H7 (cell line): ENCODE results near the gene EXD3. TPM values are rescaled to one million over a fixed set of nuclear protein-coding genes. Genes with fewer than 3 reads are reported as not detected.

Source experiments
- DNase-seq: peaks from one replicate; pipeline ENCODE4 v3.0.0; 2012
- H3K27me3 ChIP-seq: 2 replicates; pipeline ENCODE4 v1.6.0; 2011; ENCODE audit warnings: mild to moderate bottlenecking, low read length; ENCODE audit not compliant: control insufficient read depth, insufficient read depth
- H3K36me3 ChIP-seq: replicated peaks from 2 replicates; pipeline ENCODE4 v1.5.1; 2011; ENCODE audit warnings: low read length; ENCODE audit not compliant: control insufficient read depth, insufficient read depth
- H3K4me3 ChIP-seq: 2 replicates; pipeline ENCODE4 v1.5.1; 2011; ENCODE audit warnings: low read depth, mild to moderate bottlenecking, control low read depth, low read length, moderate library complexity; ENCODE audit not compliant: insufficient read depth
- total RNA-seq: library from RNA; depleted of rRNA; stranded (reverse); fragments of >200 nt; shearing (Covaris generic); gene quantifications from 2 replicates; pipeline ENCODE4 v1.2.3, GENCODE V29; 2014

EXD3 gene
- total RNA-seq, 1 experiment from 2014 or later, result 7.0 TPM

GRCh38 chr9:137365056-137365455 is 57.9 kb downstream of the EXD3 start:
- peak; percentile 40 for DNase-seq
- H3K4me3 ChIP-seq, result no peak overlapping the region
- H3K36me3 ChIP-seq, result no peaks in the 10 kb centered on the region
- no peaks in the 10 kb centered on the region for H3K27me3 ChIP-seq

GRCh38 chr9:137359850-137360249 is 63.1 kb downstream of the EXD3 start:
- no peak for DNase-seq
- H3K36me3 ChIP-seq, result no peaks in the 10 kb centered on the region

DNA sequence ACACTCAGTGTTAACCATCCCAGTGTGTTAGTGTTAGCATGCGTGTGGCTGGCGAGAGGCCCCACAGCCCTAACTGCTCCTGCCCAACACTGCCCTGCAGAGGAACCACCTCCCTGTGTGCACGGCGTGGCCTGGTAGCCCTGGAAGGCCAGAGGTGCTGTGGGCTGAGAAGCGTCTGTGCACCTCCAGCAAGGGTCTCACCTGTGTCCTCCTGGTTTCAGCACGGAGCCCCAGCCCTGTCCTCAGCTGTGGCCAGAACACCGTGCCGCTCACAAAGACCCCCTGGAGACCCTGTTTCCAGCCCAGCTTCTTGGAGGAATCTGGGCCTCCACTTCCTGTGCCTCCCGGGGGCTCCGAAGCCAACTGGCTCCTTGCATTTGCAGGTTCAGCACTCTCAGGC is 64.8 kb downstream of the EXD3 start:
- H3K27me3 ChIP-seq, result no peaks in the 10 kb centered on the region
- no peaks in the 10 kb centered on the region for H3K36me3 ChIP-seq
- no peak overlapping the region for H3K4me3 ChIP-seq
- peak; percentile 25 for DNase-seq

More at GRCh38 chr9:137359850-137360249, 63.1 kb downstream of the EXD3 start:
- Histone ChIP-seq H3K4me3 (no peak overlapping the region), H3K27me3 (no peaks in the 10 kb centered on the region)

GRCh38 chr9:137357166-137357565 is 65.8 kb downstream of the EXD3 start:
- no peaks in the 10 kb centered on the region for H3K27me3 ChIP-seq
- H3K36me3 ChIP-seq, result no peaks in the 10 kb centered on the region
- no peak for DNase-seq
- H3K4me3 ChIP-seq, result no peak overlapping the region

DNA sequence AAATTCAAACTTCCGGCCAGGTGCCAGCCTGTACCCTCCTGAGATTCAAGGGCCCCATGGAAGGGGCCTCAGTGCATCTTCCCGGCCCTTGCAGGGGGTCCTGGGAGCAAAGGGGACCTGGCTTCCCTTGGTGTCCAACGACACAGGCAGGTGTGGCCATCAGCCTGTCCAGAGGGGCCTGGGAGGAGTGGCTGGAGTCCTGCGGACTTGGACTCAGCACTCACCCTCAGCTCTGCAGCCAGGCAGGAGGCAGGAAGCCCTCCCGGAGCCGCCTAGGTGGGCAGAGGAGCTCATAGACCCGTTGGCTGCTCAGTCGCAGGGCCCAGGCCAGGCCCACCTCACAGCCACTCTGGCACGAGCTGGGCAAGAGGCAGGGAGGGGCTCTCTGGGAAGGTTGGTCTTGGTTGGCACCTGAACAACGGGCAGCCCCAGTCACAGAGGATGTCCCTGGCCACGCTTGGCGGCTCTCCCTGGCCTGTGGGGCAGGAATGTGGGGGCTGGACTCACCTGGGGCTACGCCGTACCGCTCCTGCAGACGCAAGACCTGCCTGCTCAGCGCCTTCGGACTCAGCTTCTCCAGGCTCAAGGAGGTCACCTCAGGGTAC is 67.1 kb downstream of the EXD3 start:
- Histone ChIP-seq H3K36me3 (no peaks in the 10 kb centered on the region), H3K4me3 (no peak overlapping the region), H3K27me3 (no peaks in the 10 kb centered on the region)
- peak; percentile 28 for DNase-seq

- Histone ChIP-seq H3K4me3 (no peak overlapping the region), H3K36me3 (no peaks in the 10 kb centered on the region), H3K27me3 (no peaks in the 10 kb centered on the region)
- peak; percentile 34 for DNase-seq
Observed at GRCh38 chr9:137354845-137355760, 67.9 kb downstream of the EXD3 start.

- no peaks in the 10 kb centered on the region for H3K36me3 ChIP-seq
- no peaks in the 10 kb centered on the region for H3K27me3 ChIP-seq
- H3K4me3 ChIP-seq, result no peak overlapping the region
- DNase-seq, result peak; percentile 36
Observed at GRCh38 chr9:137354153-137354844, 68.7 kb downstream of the EXD3 start.

DNA sequence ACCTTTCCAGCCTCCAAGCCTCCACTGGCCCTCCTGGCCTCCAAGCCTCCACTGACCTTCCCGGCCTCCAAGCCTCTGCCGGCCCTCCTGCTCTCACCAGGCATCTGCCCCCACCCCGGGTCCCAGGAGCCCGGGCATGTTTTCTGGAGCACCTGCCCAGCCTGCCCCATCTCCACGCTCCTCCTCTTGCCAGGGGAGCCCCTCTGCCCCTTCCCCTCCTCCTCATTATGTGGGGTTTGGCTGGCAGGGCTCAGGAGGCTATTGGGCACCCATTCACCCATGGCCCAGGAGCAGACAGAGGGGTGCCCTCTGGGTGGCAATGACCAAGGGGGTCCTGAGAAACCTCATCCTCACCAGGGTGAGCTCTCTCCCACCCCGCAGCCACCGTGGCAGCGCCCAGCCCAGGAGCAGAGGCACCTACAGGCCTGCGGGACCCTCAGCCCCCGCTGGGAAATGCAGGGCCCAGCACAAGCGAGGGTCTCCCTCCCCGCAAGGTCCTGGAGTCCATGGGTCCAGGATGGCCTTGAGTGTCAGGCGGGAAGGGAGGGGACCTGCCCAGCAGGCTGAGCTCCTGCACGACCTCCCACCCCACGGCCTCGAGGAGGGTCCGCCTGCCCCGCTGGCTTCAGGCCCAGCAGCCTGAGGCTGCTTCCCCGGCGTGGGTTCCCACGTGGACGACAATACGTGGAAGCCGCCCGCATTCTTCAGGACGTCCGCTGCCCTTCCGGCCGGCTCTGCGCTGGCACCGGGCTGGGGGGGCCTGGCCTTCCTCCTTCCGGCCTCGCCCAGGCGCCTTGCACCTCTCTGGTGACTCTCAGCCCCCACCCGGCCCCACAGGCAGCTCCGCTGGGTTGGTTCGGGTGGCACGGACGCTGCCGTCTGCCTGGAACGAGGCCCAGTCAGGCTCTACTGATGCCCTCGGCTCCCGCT is 69.5 kb downstream of the EXD3 start:
- Histone ChIP-seq H3K27me3 (no peaks in the 10 kb centered on the region), H3K4me3 (no peak overlapping the region), H3K36me3 (no peaks in the 10 kb centered on the region)
- DNase-seq, result peak; percentile 34

GRCh38 chr9:137352511-137353222 is 70.3 kb downstream of the EXD3 start:
- Histone ChIP-seq H3K4me3 (no peak overlapping the region), H3K36me3 (no peaks in the 10 kb centered on the region), H3K27me3 (no peaks in the 10 kb centered on the region)
- peak; percentile 37 for DNase-seq

GRCh38 chr9:137351781-137352501 is 71.0 kb downstream of the EXD3 start:
- DNase-seq, result peak; percentile 44
- no peak overlapping the region for H3K4me3 ChIP-seq
- H3K27me3 ChIP-seq, result no peaks in the 10 kb centered on the region
- H3K36me3 ChIP-seq, result no peaks in the 10 kb centered on the region

DNA sequence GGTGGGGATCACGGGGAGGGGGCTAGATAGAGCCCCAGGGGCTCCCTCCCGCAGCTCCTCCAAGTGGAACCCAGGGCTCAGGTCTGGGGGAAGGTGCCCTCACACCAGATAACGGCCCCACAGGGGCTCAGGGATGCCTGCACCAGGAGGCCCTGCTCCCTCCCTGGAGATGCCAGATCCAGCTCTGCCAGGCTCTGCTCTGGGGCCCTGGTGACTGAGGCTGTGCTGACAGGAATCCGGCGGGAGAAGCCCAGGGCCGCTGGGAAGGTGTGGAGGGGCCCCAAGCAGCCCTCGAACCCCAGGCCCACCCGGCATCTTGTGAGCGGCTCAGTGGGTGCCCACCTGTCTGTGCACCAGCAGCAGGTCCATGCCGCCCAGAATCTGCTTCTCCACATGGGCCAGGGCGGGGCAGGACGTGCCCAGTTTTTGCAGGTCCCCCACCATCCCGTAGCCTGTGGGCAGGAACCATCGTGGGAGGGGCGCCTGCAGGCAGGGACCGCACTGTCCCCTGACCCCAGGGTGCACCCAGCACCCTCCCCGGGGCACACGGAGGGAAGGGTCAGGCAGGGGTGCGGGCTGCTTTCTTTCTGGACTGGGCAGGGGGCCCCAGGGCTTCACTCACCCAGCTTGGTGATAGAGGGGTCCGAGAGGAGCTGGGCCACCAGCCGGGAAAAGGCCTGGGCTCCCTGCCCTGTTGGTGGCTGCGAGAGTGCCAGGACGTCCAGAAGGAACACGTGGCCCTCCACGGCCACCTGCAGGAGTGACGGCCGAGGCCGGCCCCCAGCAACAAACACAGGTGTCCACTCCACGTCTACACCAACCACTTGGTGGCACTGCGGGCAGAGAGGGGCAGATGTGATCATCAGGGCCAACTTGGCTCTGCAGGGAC is 72.0 kb downstream of the EXD3 start:
- DNase-seq, result peak; percentile 46
- Histone ChIP-seq H3K36me3 (no peaks in the 10 kb centered on the region), H3K27me3 (no peaks in the 10 kb centered on the region), H3K4me3 (no peak overlapping the region)

- H3K27me3 ChIP-seq, result no peaks in the 10 kb centered on the region
- H3K4me3 ChIP-seq, result no peak overlapping the region
- DNase-seq, result peak; percentile 34
- no peaks in the 10 kb centered on the region for H3K36me3 ChIP-seq
Observed at GRCh38 chr9:137349471-137350033, 73.4 kb downstream of the EXD3 start.
